Measurements from ENCODE around the gene NT5DC4.

DNA sequence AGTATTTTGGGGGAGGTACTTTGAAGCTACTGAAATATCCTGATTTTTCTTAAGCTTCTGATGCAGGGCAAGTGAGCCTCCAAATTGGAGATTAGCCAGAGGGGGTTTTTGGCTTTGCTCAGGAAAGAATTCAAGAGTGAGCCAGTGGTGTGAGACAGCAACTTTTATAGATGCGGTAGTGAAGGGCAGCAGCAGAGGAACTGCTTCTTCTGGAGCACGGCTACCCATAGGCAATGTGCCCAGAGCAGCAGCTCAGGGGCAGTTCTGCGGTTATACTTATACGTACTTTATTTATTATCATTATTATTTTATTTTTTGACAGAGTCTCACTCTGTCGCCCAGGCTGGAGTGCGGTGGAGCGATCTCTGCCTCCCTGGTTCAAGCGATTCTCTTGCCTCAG is 19.8 kb upstream of the NT5DC4 start:
- TF ChIP-seq, protein P1, sequence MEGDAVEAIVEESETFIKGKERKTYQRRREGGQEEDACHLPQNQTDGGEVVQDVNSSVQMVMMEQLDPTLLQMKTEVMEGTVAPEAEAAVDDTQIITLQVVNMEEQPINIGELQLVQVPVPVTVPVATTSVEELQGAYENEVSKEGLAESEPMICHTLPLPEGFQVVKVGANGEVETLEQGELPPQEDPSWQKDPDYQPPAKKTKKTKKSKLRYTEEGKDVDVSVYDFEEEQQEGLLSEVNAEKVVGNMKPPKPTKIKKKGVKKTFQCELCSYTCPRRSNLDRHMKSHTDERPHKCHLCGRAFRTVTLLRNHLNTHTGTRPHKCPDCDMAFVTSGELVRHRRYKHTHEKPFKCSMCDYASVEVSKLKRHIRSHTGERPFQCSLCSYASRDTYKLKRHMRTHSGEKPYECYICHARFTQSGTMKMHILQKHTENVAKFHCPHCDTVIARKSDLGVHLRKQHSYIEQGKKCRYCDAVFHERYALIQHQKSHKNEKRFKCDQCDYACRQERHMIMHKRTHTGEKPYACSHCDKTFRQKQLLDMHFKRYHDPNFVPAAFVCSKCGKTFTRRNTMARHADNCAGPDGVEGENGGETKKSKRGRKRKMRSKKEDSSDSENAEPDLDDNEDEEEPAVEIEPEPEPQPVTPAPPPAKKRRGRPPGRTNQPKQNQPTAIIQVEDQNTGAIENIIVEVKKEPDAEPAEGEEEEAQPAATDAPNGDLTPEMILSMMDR (IDR thresholded peaks at IDR 0.05; ENCODE audit: low read length) = no peak
- no peak for TF ChIP-seq EZH2 (IDR thresholded peaks at IDR 0.05; ENCODE audit: borderline replicate concordance, low read length)

All from OCI-LY1 (cell line).